ENCODE measurements around the gene UBASH3B.
"Not testable (repeated sequence)": the region's sequence is repeated elsewhere in the genome, so short reads cannot be mapped to it uniquely, and the experiment has no call there.

UBASH3B gene, protein sequence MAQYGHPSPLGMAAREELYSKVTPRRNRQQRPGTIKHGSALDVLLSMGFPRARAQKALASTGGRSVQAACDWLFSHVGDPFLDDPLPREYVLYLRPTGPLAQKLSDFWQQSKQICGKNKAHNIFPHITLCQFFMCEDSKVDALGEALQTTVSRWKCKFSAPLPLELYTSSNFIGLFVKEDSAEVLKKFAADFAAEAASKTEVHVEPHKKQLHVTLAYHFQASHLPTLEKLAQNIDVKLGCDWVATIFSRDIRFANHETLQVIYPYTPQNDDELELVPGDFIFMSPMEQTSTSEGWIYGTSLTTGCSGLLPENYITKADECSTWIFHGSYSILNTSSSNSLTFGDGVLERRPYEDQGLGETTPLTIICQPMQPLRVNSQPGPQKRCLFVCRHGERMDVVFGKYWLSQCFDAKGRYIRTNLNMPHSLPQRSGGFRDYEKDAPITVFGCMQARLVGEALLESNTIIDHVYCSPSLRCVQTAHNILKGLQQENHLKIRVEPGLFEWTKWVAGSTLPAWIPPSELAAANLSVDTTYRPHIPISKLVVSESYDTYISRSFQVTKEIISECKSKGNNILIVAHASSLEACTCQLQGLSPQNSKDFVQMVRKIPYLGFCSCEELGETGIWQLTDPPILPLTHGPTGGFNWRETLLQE

DNA sequence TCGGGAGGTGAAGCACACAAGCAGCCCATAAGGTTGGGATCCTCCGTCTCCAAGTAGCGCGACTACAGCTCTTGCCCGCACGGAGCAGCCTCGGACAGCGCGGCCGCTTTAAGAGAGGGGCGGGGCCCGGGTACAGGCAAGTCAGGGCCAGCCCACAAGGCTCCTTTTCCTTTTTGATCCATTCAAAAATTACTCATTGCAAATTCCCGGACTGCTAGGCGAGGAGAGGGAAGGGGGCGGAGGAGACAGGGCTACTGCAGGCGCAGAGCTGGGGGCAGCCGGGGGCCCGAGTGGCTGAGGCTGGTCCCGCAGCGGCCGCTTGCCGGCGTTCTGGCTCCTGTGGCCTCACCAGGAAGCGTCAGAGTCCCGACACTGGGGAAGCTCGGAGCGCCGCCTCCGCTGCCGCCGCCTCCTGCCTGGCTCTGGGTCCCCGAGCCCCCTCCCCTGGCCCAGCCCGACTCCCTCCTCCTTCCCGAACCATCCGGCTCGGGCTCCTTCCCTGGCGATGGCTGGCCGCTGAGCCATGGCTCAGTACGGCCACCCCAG lies at the start of gene UBASH3B:
Gene UBASH3B, plus strand, starts transcription at position 196 of the 546 bp plus-strand sequence. Its CDS starts 328 bp downstream, at position 524.
- DNase-seq, result peak; percentile 65

DNA sequence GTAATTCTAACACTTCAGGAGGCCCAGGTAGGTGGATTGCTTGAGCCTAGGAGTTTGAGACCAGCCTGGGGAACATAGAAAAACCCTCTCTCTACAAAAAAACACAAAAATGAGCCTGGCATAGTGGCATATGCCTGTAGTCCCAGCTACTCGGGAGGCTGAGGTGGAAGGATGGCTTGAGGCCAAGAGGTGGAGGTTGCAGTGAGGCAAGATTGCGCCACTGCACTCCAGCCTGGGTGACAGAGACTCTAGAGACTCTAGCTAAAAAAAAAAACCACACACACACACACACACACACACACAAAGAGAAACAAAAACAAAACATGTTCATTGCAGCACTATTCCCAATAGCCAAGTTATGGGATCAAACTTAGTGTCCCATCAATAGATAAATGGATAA lies 48.4 kb upstream of the UBASH3B start:
- not testable (repeated sequence) for DNase-seq

DNA sequence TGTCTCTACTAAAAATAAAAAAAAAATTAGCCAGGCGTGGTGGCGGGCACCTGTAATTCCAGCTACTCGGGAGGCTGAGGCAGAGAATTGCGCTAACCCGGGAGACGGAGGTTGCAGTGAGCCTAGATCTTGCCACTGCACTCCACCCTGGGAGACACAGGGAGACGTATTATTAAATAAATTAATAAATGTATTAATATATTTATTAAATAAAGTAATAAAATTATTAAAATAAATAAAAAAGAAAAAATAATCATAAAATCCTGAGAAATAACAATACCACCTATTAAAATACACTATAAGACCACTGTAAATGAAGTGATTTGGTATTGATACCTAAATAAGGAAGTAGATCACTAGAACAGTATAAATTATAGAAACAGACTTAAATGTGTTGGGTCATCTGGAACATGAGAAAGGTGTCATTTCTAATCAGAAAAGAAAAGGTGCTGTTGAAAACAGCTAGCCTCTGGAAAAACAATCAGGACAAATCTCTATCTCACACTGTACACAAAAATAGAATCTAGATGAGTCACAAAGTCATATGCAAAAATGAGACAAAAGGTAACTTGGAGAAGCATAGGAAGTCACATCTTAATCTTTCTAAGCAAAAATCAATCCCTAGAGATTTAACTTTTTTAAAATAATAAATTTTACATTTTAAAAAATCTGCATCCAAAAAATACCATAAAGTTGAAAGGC lies 43.2 kb upstream of the UBASH3B start:
- DNase-seq, result no peak

DNA sequence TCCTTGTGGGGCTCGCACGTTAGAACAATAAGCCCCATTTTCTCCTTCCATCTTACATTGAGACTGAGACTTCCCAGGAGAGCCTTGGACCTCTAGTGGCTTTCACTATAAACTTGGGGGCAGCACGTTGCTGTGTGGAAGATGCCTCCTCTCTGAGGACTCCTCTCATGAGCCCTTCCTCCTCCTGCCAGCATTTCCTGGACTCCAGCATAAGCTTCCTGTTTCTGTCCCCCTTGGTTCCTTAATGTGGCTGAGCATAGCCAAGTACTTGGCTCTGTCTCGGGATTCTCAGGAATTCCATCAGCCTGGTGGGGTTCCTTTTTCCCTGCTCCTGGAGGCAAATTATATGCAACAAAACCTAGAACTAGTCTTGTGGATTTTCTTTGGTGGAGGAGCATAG lies 38.8 kb upstream of the UBASH3B start:
- no peak for DNase-seq

DNA sequence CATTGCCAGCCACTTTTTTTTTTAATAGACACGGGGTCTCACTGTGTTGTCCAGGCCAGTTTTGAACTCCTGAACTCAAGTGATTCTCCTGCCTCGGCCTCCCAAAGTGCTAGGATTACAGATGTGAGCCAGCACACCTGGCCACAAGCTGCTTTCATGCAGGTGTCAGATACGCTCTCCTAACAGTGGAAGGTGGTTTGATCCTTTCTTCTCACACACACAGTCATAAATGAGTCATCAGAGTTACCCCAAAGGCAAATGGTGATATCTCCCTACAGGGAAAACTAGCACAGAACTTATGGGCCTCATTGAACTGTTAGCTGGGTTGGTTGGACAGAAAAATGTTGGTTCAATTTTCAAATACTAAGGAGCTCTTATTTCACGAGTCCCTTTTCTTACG lies 38.2 kb upstream of the UBASH3B start:
- DNase-seq, result no peak

DNA sequence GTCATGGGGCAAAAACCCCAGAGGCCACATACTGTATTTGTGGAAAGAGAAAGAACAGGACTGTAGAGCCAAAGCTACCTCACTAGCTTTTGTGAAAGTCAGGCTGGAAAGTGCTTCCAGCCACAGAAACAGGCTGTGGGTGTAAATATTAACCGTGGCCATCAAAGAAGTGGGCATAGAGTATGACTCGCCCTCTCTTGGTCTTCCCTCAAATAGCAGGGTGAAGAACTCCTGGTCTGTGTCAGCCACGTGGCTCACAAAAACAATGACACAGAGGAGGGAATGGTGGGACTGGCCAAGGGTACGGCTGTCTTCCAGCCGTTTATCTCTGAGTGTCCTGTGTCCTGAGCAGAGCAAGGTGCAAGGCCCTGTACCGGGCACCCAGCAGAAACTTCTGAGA lies 37.6 kb upstream of the UBASH3B start:
- no peak for DNase-seq

DNA sequence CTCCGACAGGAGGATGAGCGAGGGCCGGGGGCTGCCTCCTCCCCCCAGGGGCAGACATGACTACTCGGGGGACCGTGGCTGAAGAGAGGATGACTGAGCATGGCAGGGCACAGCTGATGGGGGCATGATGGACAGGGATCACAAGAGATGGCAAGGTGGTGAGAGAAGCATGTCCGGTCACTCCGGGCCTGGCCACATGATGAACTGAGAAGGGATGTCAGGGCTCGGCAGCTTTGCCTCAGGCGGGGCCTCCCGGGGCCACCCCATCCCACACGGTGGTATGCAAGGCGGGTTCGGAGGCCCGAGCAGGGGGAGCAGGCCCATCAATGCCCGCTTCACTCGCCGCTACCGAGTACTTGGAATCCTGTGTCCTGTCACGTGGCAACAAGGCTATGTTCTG lies 36.6 kb upstream of the UBASH3B start:
- DNase-seq, result no peak

DNA sequence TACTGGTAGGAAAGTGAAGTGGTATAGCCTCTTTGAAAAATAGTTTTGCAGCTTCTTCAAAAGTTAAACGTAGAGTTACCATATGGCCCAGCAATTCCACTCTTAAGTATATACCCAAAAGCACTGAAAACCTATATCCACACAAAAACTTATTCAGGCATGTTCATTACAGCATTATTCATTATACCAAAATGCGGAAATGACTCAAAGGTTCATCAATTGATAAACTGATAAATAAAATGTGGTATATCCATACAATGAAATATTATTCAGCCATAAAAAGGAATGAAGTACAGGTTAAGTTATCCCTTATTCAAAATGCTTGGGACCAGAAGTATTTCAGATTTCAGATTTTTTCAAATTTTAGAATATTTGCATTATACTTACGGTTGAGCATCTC lies 35.8 kb upstream of the UBASH3B start:
- no peak for DNase-seq

DNA sequence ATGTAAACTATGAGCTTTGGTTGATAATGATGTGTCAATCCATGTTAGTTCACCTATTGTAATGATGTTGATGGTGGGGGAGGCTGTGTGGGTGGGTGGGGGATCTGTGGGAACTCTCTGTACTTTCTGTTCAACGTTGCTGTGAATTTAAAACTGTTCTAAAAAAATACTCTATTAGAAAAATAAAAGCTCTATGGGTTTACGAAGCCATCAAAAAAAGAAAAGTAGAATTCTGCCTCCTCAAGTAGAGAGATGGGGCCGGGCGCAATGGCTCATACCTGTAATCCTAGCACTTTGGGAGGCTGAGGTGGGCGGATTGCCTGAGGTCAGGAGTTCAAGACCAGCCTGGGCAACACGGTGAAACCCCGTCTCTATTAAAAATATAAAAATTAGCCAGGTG lies 30.0 kb upstream of the UBASH3B start:
- DNase-seq, result not testable (repeated sequence)

DNA sequence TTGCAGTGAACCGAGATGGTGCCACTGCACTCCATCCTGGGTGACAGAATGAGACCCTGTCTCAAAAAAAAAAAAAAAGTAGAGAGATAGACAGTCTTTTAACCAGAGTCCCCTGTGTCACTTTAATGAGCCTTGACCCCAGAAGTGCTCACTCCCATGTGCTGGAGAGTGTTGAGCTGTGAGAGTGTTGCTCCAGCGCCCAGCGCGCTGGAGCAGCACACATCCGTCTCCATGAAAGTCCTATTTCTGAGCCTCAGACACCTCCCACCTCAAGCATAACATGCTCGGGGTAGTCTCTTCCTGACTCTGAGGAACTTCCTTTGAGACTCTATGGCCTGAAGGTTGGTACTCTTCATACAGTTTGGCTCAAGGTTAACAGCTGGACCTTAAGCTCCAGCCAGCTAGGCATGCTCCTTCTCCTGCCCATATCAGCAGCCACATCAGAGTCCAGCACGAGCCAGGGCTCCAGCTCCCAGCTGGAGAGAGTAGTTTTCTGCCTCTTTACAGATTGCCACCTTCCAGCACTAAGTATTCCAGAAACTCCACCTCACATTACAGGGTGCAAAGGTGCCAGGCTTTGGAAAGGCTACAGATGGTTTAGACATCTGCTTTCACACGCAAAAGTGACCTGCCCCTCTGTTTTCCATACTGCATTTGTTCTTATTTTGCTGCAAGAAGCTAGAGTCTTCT lies 29.4 kb upstream of the UBASH3B start:
- DNase-seq, result no peak

DNA sequence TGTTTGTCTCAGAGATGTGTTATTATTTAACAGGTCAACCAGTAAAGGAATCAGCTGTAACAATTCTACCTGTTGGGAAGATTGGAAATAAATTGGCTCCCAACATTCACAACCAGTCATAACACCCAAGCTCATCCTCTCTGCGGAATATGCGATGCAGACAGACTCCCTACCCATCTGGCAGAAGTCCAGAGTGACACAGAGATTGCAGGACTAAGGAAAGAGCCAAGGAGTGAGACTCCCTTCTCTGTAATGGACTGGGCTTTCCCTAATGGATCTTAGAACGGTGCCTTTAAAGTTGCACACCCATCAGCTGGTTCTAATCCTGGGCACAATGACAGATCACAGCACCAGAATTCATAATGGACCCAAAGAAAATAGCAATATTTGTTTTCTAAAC lies 27.8 kb upstream of the UBASH3B start:
- no peak for DNase-seq

DNA sequence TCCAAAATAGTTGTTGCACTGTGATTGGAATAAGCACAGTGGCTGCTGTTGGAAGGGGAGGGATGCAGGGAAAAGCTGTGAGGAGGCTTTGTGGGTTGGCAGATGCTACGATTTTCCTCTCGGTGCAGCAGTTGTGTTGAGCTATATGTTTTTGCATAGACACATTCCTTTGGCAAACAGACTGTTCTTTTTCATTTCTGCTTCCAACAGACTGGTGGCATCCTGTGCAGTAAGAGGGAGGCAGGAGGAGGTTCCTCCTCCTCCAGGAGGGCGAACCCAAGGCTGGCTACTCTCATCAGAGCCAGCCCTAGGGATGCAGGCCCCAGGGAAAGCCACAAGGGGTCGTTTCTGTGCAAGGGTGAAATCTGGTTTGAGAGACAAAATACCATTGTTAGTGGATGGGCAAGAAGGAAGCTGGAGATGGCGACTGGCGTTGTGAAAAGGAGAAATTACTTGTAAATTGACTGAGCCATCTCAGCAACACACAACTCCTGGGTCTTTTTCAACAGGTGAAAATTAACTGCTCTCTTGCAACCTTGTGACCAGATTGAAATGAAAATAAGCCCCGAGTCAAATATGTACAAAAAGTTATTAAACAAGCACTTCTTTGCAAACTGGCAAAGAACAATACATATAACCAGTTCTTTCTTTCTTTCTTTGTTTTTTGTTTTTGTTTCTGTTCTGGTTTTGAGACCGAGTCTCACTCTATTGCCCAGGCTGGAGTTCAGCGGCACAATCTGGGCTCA lies 26.5 kb upstream of the UBASH3B start:
- peak; percentile 50 for DNase-seq

DNA sequence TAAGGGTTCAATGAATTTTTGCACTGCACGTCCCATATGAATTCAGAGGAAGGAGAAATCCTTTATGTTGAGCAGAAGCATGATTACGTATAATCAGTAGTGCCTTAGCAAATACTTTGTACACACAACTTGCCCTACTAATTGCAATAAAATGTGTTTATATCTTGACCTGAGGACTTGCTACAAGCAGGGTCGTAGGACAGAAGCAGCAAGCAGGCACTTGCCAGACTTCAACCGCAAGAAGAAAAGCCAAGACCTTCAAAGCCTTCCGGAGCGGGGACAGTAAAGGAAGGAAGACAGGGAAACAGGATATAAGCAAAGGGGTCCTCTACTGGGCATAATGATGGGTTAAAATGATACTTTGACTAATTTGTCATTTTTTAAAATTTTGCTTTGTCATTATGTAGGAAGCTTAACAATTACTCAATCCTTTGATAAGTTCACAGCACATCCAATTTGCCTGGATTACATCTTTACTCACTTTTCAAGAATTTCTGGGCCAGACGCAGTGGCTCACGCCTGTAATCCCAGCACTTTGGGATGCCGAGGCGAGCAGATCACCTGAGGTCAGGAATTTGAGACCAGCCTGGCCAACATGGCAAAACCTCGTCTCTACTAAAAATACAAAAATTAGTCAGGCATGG lies 23.2 kb upstream of the UBASH3B start:
- DNase-seq, result no peak

DNA sequence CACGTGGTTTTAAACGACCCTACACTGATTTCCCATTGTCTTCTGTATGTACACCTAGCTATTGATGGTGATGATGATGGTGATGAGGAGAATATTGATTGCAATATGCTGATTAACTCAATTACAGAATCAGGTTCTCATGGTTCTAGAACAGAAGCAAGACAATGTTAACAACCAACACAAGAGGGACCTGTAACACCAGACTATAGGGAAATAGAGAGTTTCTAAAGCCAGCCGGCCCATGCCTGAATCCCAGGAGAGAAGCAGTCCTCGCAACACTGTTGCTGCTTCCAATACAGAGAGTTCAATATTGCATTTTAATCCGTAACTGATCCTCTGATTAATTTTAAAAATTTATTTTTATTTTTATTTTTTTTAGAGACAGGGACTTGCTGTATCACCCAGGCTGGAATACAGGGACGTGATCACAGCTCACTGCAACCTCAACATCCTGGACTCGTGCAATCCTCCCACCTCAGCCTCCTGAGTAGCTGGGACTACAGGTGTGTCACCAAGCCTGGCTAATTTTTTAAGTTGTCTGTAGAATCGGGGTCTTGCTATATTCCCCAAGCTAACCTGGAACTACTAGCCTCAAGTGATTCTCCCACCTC lies 22.2 kb upstream of the UBASH3B start:
- no peak for DNase-seq

DNA sequence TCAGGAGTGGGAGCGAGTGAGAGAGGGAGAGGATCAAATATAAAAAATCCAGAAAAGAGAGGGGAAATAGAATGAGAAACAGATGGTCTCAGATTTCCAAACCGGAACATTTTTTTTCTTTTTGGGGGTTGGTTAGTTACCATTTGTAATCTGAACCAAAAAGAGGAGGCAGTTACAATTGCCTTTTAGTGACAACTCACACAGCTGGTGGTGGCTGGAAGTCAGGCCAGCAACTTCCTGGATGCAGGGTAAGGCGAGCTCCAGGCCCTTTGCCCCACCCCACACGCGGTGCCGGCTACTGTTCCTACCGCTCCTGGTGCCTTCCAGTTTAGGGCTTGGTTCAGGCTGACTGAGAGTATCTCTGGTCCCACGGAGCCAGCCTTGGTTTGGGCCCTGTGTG lies 21.0 kb upstream of the UBASH3B start:
- no peak for DNase-seq

DNA sequence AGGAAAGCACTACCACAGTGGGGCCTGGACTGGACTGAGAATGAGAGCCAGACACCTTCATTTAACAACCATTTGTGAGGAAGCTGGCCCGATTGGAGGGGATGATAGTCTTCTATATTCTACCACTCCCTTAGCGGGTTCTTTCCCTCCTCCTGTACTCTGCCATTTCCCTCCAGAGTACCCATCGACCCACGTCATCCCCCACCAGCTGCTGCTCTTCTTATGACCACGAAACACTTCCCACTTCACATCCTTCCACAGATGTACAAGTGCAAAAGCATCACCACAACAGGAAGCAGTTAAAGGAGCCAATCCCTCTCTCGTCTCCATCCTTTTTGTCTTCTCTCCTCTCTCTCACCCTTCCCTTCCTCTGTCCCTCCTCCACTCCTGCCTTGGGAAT lies 18.0 kb upstream of the UBASH3B start:
- DNase-seq, result no peak

DNA sequence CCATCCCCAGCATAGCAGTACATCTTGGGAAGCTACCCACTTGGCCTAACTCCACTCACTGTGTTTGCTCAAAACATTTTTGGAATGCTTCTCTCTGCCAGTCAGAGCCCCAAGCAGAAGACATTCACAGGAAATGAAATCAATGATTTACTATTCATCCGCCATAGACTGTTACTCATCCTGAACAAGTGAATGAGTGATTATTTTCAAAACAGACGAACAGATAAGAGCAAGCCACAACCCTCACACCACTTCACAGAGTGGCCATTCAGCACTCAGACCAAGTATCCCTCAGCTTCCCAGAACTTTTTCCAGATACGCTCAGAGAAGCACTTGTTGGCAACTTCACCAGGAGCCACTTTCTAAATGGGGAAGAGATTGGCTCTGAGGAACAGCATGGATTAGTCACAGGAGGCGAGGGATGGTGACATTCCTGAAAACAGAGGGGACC lies 13.0 kb upstream of the UBASH3B start:
- no peak for DNase-seq

DNA sequence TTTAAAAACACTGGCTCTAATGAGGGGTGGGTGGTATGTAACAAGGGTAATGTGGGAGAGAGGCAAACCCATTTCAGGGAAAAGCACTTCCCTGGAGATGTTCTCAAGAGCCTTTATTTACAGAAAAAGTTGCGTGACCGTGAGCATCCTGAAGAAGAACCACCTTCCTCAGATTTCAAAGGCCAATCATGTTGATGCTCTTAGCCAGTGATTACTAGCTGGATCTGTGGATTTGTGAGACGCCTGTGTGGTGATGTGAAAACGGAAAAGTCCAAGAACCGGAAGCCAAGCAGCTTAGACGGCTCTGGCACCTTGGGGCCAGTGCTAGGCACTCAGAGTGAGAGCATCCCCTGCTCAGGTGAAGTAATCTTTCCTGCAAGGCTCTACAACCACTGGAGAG lies 12.6 kb upstream of the UBASH3B start:
- no peak for DNase-seq

DNA sequence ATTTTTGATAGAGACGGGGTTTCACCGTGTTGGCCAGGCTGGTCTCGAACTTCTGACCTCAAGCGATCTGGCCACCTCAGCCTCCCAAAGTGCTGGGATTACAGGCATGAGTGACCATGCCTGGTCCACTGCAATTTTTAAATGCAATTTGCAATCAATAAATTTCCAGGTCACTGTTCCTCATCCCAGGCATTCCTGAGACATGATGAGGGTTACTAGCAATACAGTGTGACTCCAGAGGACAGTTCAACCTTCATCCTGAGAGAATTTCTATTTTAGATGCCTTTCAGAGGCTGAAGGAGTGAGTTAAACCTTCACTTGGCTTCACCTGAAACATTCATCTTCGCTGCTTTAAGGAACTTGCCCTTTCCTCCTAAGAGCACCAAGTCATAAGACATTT lies 9.7 kb upstream of the UBASH3B start:
- DNase-seq, result no peak

DNA sequence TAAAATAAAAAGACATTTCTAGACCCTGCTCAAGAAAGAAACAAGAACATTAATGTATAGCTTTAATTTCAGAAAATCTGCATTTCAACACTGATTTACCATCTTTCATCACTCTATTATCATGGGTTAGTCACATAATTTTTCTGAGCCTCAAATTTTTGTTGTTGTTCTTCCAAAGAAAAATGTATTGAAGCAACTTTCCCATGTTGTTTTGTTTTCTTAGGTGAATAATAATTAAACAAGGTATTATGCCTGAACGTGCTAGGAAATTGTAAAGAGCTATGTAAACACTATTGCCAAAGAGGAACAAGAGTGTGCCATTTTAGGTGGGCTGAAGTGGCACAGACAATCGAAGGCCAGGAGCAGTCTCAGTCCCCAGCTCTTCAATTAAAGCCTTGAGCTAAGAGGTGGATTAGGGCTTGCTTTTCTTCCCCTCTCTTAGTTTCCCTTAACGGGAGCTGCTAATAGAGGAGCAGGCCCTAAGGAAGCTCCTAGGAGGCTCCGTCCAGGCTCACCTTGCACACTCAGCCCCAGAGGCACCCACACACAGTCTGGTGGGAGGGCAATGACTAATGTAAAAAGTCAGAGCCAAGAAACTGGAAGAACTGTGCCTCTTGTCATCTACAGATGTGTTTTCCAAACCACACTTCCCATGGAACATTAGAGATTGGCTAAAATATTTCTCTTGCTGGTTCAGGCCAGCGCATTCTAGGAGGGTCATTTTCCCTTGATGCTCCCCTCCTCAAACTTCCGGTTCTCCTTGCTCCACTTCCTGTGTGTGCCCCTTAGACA lies 8.8 kb upstream of the UBASH3B start:
- no peak for DNase-seq

All from stimulated activated naive CD4-positive, alpha-beta T cell treated with Interleukin-2 at 50 U/mL for 16 hours (primary cell).